Measurements from ENCODE around the gene B4GALT6.
A peak's percentile ranks its signal among the peaks of the same experiment; 100 is the strongest.
"Not testable (repeated sequence)": the region's sequence is repeated elsewhere in the genome, so short reads cannot be mapped to it uniquely, and the experiment has no call there.

B4GALT6 gene

GRCh38 chr18:31684279-31685096 lies at the start of gene B4GALT6:
B4GALT6 (minus strand) TSS chr18:31684581; CDS start chr18:31684426, 155 bp downstream.
- peak; percentile 61 for DNase-seq

DNA sequence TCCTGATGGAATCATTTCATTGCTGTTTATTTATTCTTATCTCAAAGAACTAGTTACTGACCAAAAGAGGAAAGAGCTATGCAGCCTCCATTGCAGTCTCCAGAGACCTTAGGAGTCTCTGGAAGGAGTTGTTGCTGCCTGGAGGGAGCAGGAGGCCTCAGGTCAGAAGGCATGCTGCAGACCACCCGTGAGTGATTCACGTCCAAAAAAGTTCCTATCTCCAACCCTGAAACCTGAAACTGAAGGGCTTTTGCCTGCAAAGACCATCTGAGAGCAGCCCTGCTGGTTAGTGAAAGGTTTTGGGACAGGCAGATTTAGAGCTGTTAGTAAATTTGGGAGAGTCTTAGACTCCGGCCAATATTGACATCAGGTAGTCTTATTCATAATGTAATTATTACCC lies 47.2 kb upstream of the B4GALT6 start:
- DNase-seq, result no peak

DNA sequence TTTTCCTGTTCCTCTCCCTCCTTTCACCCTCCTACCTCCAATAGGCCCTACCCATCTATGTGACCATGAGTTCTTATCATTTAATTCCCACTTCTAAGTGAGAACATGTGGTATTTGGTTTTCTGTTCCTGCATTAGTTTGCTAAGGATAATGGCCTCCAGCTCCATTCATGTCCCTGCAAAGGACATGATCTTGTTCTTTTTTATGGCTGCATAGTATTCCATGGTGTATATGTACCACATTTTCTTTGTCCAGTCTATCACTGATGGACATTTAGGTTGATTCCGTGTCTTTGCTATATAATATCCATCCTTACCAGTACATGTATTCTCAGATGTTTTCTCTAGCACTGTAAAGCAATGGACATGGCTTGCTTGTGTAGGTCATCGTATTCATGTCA lies 44.8 kb upstream of the B4GALT6 start:
- DNase-seq, result not testable (repeated sequence)

- peak; percentile 8 for DNase-seq
Observed at GRCh38 chr18:31723990-31724711, 39.8 kb upstream of the B4GALT6 start.

GRCh38 chr18:31723639-31723989 lies 39.2 kb upstream of the B4GALT6 start:
- no peak for DNase-seq

- peak; percentile 73 for DNase-seq
Observed at GRCh38 chr18:31722369-31722957, 38.1 kb upstream of the B4GALT6 start.

GRCh38 chr18:31721601-31722000 lies 37.2 kb upstream of the B4GALT6 start:
- DNase-seq, result no peak

- DNase-seq, result no peak
Observed at GRCh38 chr18:31720867-31721266, 36.5 kb upstream of the B4GALT6 start.

GRCh38 chr18:31719363-31720006 lies 35.1 kb upstream of the B4GALT6 start:
- DNase-seq, result peak; percentile 5

- DNase-seq, result no peak
Observed at GRCh38 chr18:31718386-31718785, 34.0 kb upstream of the B4GALT6 start.

DNA sequence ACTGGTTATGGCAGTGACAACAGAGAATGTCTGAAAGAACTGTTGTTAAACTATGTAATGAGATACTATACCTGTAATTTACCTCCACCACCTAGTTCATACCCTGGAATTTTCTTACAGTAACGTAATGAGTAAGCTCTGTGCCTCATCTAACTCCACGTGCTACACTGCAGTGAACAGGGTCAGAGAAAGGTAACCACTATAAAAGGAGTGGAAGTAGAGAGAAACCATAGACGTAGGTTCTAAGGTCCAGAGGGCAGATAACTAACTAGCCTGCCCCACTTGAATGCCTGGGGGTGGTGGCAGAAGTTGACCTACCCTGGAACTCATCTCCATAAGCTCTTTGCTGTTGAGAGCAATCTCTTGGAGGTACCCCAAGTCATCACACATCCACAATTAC lies 32.0 kb upstream of the B4GALT6 start:
- no peak for DNase-seq

DNA sequence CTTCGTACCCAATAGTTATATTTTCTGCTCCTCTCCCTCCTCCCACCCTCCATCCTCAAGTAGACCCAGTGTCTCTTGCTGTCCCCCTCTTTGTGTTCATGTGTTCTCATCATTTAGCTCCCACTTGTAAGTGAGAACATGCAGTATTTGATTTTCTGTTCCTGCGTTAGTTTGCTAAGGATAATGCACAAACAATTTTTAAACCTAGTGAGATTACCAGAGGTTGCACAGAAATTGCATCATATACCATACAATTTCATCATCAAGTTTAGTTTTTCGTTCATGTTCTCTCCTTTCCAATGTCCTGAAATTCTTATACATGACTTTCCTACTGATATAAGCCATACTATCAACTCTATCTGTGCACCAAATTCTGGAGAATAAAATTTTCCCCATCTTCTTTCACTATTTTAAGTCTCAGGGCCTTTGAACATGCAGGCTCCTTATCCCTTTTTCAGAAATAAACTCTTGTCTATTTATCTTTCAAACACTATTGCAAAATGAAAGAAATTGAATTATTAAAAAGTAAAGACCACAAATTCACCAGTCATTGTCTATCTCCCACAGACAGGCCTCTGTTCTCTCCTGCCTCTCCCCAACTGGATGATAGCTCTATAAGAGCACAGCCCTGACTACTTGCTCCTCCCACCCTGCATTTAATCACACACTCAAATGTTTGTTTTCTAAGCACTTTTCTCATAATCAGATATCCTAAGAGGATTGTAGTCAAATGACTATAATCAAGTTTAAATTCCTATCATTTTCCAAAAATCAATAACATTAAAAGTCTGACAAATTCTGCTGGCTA lies 27.2 kb upstream of the B4GALT6 start:
- no peak for DNase-seq

DNA sequence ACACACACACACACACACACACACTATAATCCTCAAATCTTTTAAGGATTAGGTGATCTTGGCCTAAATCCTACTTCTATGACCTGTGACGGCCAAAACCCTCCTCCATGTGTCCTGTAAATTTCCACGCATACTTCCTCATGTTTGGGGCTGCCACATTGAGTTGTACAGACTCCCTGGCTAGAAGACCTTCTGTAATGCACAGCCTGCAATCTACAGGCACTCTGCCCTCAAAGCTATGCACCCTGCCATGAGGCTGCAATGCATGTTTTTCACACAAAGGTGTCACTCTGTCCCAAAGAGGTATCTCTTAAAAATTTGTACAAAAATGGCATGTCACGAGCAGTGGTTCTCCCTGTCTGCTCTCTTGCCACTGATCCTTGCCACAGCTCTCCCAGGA lies 26.4 kb upstream of the B4GALT6 start:
- DNase-seq, result no peak

DNA sequence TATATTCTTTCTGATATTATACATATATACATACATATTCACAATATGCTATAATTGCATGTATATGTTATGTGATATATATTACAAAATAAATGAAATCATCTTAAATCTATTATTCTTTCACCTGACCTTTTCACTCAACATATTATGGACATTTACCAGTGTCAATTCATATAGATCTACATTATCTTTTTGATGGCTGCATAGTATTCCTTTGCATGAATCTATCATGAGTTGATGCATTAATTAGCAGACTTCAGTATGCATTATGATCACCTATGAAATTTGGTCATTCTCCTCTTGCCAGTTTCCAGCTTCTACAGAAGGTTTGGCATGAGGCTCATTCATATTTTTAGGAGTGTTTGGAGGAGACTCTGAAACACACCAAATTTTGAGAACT lies 23.4 kb upstream of the B4GALT6 start:
- no peak for DNase-seq

DNA sequence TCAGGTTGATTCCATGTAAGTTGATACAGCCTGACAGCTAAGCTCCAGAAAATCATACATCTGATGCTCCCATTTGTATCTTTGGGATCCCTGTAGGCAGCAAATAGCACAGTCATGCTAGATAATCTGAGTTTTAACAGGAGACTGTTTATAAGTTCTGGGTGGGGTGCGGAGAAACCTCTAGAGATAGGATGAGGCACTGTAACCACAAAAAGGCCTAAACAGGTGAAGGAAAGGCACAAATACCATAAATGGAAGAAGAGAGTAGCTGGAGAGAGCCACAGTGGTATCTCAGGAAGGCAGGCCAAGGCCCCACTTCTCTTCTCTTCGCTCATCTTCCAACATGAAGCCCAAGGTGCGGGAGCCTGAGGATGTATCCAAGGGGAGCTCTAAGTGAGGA lies 18.1 kb upstream of the B4GALT6 start:
- DNase-seq, result no peak

DNA sequence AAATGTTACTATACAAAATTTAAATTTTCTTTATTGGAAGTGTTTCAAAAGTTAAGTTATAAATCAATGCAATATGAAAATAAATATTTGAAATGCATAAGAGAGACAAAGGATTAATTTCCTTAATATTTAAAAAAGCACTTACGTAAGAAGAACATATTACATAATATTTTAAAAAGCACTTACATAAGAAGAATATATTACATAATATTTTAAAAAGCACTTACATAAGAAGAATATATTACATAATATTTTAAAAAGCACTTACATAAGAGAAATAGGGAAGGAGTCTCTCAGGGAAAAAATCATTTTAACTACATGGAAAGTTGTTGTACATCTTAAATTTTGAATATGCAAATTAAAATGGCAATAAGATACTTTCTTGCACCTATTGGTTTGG lies 17.4 kb upstream of the B4GALT6 start:
- no peak for DNase-seq

- DNase-seq, result no peak
Observed at GRCh38 chr18:31700990-31701389, 16.6 kb upstream of the B4GALT6 start.

- DNase-seq, result no peak
Observed at GRCh38 chr18:31697351-31698298, 13.2 kb upstream of the B4GALT6 start.

DNA sequence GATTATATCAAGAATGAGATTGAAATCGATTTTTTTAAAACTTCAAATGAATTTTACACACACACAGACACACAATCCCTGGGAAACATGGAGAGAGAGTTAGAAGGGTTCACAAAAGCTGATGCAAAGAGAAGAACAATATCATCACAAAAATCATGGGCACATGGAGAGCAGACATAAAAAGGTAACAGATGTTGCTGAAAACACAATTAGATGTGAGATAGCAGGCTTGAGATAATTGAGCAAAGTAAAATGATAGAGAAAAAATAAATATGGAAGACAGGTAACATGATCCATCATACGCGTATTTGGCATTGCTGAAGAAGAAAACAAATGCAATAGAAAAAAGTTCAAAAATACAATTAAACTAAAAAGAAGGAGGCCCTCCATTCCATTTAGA lies 11.6 kb upstream of the B4GALT6 start:
- DNase-seq, result no peak

DNA sequence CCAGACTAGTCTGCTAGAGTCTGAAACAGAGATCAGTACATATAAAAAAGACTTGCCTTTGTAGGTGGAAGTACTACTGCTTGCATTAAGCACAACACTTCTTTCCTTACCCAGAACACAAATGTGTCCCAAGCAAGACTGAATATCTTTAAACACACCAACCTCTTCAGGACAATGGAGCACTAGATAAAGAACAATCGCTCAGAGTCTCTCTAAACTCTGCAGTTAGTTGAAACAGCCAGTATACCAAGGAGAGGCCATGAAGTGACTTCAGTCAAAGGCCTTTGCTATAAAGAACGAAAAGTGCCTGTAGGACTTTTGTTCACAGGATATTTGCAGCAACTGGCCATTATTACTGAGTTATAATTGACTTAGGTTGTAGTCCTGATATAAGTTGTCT lies 9.9 kb upstream of the B4GALT6 start:
- no peak for DNase-seq

DNA sequence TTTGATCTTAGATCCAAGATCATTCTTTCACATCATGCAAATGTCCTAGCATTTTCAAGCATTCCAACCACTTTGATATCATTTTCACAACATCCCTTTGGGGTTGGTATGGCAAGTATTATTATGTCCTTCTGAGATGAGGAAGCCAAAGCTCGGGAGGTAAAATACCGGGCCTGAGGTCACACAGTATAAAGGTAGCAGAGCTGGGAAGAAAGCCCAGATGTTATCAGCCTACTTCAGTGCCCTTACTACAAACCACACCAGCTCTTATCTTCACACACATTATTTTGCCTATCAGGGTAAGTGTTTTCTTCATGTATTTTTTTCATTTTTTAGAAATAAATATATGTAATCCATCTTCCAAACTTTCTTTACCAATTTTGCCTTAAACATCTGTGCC lies 4.2 kb upstream of the B4GALT6 start:
- no peak for DNase-seq
